Natural killer cell (primary cell): ENCODE results near the gene GRID1. TPM values are rescaled to one million over a fixed set of nuclear protein-coding genes. Genes with fewer than 3 reads are reported as not detected.

Experiments
- ATAC-seq, 3 donors: fragments of 150-1000 bp in 2 of 3; fragments of 200-7000 bp in 1 of 3; cut with Tn5 transposase; 1 replicate in 1 of 3; 2 replicates in 2 of 3; pipeline ENCODE4 v1.10.0; 2021; ENCODE audit warnings: mild to moderate bottlenecking in 2 of 3, moderate library complexity in 2 of 3
- DNase-seq, 2 donors: peaks; one replicate each; pipeline versions ENCODE4 v3.0.0 to v3.0.0-alpha.2; 2013 to 2021; ENCODE audit warnings: mixed read lengths in 1 of 2
- H3K27ac ChIP-seq: one replicate; pipeline ENCODE4 v1.5.1; 2013; ENCODE audit warnings: mild to moderate bottlenecking, low read length
- H3K27me3 ChIP-seq: one replicate; pipeline ENCODE4 v1.6.1; 2013; ENCODE audit warnings: low read length; ENCODE audit not compliant: control insufficient read depth, insufficient read depth
- H3K36me3 ChIP-seq: one replicate; pipeline ENCODE4 v1.6.1; 2013; ENCODE audit warnings: low read length; ENCODE audit not compliant: control insufficient read depth, insufficient read depth
- H3K4me1 ChIP-seq: one replicate; pipeline ENCODE4 v1.6.1; 2013; ENCODE audit warnings: low read length; ENCODE audit not compliant: control insufficient read depth, insufficient read depth
- H3K4me3 ChIP-seq: one replicate; pipeline ENCODE4 v1.5.1; 2013; ENCODE audit warnings: low read length
- H3K9me3 ChIP-seq: one replicate; pipeline ENCODE4 v1.6.1; 2013; ENCODE audit warnings: low read length; ENCODE audit not compliant: control insufficient read depth, insufficient read depth
- H3K27ac Mint-ChIP-seq, 2 donors: one replicate each; pipeline ENCODE4 v1.8.0; 2022; ENCODE audit warnings: mild to moderate bottlenecking in 2 of 2, mixed read lengths in 2 of 2, moderate library complexity in 1 of 2
- H3K27me3 Mint-ChIP-seq, 2 donors: one replicate each; pipeline ENCODE4 v1.8.0; 2022; ENCODE audit warnings: low read depth in 2 of 2, mixed read lengths in 2 of 2
- H3K36me3 Mint-ChIP-seq: one replicate; pipeline ENCODE4 v1.8.0; 2022; ENCODE audit warnings: mixed read lengths
- H3K4me1 Mint-ChIP-seq, 2 donors: one replicate each; pipeline ENCODE4 v1.8.0; 2022; ENCODE audit warnings: mixed read lengths in 2 of 2
- H3K4me3 Mint-ChIP-seq: one replicate; pipeline ENCODE4 v1.8.0; 2022; ENCODE audit warnings: mild to moderate bottlenecking, moderate library complexity, mixed read lengths
- H3K9me3 Mint-ChIP-seq, 2 donors: one replicate each; pipeline ENCODE4 v1.8.0; 2022; ENCODE audit warnings: mixed read lengths in 2 of 2
- CTCF ChIP-seq: fragments of 200-600 bp; IDR thresholded peaks from one replicate; pipeline ENCODE4 v1.8.0; 2022; ENCODE audit warnings: antibody characterized with exemption
- WGBS: methylation state at CpG from one replicate; pipeline ENCODE4 v1.1.7; 2013; ENCODE audit warnings: missing lambda C conversion rate; ENCODE audit not compliant: insufficient coverage; 5-methylcytosine and 5-hydroxymethylcytosine counted together
- intact Hi-C: fragments of 100-400 bp; cut with micrococcal nuclease; formaldehyde crosslinking; loops from one replicate; pipeline ENCODE4 v1.14.2; 2022
- total RNA-seq, 4 donors: library from RNA; stranded (reverse); fragments of 120-200 nt in 1 of 4; gene quantifications; one replicate each; pipeline versions ENCODE4 v1.2.3 to v1.2.4, GENCODE V29; 2013 to 2022

Gene GRID1
- total RNA-seq, 3 donors from 2014 or later (not counting 1 experiment from before 2014, with no cell fraction given), result not detected

- Histone ChIP-seq H3K4me3 (no peak overlapping the region), H3K27ac (no peak overlapping the region), H3K9me3 (no peaks in the 10 kb centered on the region), H3K27me3 (no peaks in the 10 kb centered on the region), H3K36me3 (no peaks in the 10 kb centered on the region), H3K4me1 (no peaks in the 10 kb centered on the region)
- intact Hi-C loops, result no loop called here
- TF ChIP-seq CTCF, result no peak
- no peaks in the 10 kb centered on the region for H3K4me1 Mint-ChIP-seq
- H3K27ac Mint-ChIP-seq, result no peak overlapping the region
- no peaks in the 10 kb centered on the region for H3K36me3 Mint-ChIP-seq
- ATAC-seq (no peak), DNase-seq (no peak)
- H3K4me3 Mint-ChIP-seq, result no peak overlapping the region
- H3K27me3 Mint-ChIP-seq, result no peaks in the 10 kb centered on the region
- 90% methylated on average over 2 of the region's 2 CpGs for WGBS
- H3K9me3 Mint-ChIP-seq, result no peaks in the 10 kb centered on the region
These were observed 108.9 kb downstream of the GRID1 start for GRCh38 chr10:86257683-86258082.

- 89% methylated on average over 4 of the region's 4 CpGs for WGBS
- no peak for ATAC-seq
- TF ChIP-seq CTCF, result no peak
These were observed 109.8 kb downstream of the GRID1 start for GRCh38 chr10:86256690-86257315.

GRCh38 chr10:86255405-86256251 is 111.0 kb downstream of the GRID1 start:
- H3K27me3 Mint-ChIP-seq, result no peaks in the 10 kb centered on the region
- no peak for ATAC-seq

More at GRCh38 chr10:86256690-86257315, 109.8 kb downstream of the GRID1 start:
- Histone ChIP-seq H3K4me3 (no peak overlapping the region), H3K9me3 (no peaks in the 10 kb centered on the region), H3K27ac (no peak overlapping the region), H3K4me1 (no peaks in the 10 kb centered on the region), H3K27me3 (no peaks in the 10 kb centered on the region), H3K36me3 (no peaks in the 10 kb centered on the region)
- no peak for DNase-seq
- Mint-ChIP-seq H3K27ac (no peak overlapping the region), H3K4me1 (no peaks in the 10 kb centered on the region), H3K36me3 (no peaks in the 10 kb centered on the region), H3K9me3 (no peaks in the 10 kb centered on the region), H3K27me3 (no peaks in the 10 kb centered on the region), H3K4me3 (no peak overlapping the region)
- intact Hi-C loops, result no loop called here

More at GRCh38 chr10:86255405-86256251, 111.0 kb downstream of the GRID1 start:
- Histone ChIP-seq H3K36me3 (no peaks in the 10 kb centered on the region), H3K9me3 (no peaks in the 10 kb centered on the region), H3K4me3 (no peak overlapping the region), H3K27me3 (no peaks in the 10 kb centered on the region), H3K27ac (no peak overlapping the region), H3K4me1 (no peaks in the 10 kb centered on the region)
- DNase-seq, result no peak
- intact Hi-C loops, result no loop called here
- no peaks in the 10 kb centered on the region for H3K36me3 Mint-ChIP-seq
- 78% methylated on average over 14 of the region's 14 CpGs for WGBS
- H3K9me3 Mint-ChIP-seq, result no peaks in the 10 kb centered on the region
- no peak overlapping the region for H3K27ac Mint-ChIP-seq
- no peaks in the 10 kb centered on the region for H3K4me1 Mint-ChIP-seq
- H3K4me3 Mint-ChIP-seq, result no peak overlapping the region
- TF ChIP-seq CTCF, result no peak
